Cardiac muscle cell (in vitro differentiated cells and primary cell): ENCODE data around the gene BAIAP2. TPM values are rescaled to one million over a fixed set of nuclear protein-coding genes. Genes with fewer than 3 reads are reported as not detected.

Experiments used
- DNase-seq, 2 donors: peaks; one replicate each; pipeline versions ENCODE4 v3.0.0 to v3.0.0-alpha.2; 2010 to 2017; ENCODE audit warnings: low read depth in 1 of 2, low spot score in 1 of 2
- H3K27ac ChIP-seq: fragments of 200-600 bp; sonication (generic); 2 replicates; pipeline ENCODE4 v1.5.1; 2016
- H3K27me3 ChIP-seq: fragments of 200-600 bp; sonication (generic); 2 replicates; pipeline ENCODE4 v1.6.0; 2016; ENCODE audit warnings: control low read depth
- H3K36me3 ChIP-seq: fragments of 200-600 bp; sonication (generic); 2 replicates; pipeline ENCODE4 v1.5.1; 2016; ENCODE audit warnings: control low read depth
- H3K4me1 ChIP-seq: fragments of 200-600 bp; sonication (generic); 2 replicates; pipeline ENCODE4 v1.8.1; 2017; ENCODE audit warnings: low read depth, mild to moderate bottlenecking, mixed run types
- H3K4me3 ChIP-seq: fragments of 200-600 bp; sonication (generic); 2 replicates; pipeline ENCODE4 v1.5.1; 2016; ENCODE audit warnings: mild to moderate bottlenecking
- H3K9me3 ChIP-seq: fragments of 200-600 bp; sonication (generic); 2 replicates; pipeline ENCODE4 v1.5.1; 2017; ENCODE audit warnings: low read depth, mild to moderate bottlenecking, control low read depth
- polyA plus RNA-seq: library from polyadenylated mRNA; unstranded; fragments of >200 nt; fragmentation: Nextera tagmentation; extraction: Ambion mirVana; gene quantifications from 2 replicates; pipeline ENCODE4 v1.2.1, GENCODE V29; 2016
- total RNA-seq: library from RNA; depleted of rRNA; stranded (reverse); fragments of >200 nt; gene quantifications from 2 replicates; pipeline ENCODE4 v1.2.3, GENCODE V29; 2016
- TF ChIP-seq, protein P1 (sequence below): IDR thresholded peaks from 2 replicates; pipeline ENCODE4 v1.5.1; 2012; ENCODE audit warnings: low read depth, mild to moderate bottlenecking, low read length

BAIAP2 gene
- total and polyA plus RNA-seq, 2 experiments from 2014 or later = 22.5 to 24.9 TPM

DNA sequence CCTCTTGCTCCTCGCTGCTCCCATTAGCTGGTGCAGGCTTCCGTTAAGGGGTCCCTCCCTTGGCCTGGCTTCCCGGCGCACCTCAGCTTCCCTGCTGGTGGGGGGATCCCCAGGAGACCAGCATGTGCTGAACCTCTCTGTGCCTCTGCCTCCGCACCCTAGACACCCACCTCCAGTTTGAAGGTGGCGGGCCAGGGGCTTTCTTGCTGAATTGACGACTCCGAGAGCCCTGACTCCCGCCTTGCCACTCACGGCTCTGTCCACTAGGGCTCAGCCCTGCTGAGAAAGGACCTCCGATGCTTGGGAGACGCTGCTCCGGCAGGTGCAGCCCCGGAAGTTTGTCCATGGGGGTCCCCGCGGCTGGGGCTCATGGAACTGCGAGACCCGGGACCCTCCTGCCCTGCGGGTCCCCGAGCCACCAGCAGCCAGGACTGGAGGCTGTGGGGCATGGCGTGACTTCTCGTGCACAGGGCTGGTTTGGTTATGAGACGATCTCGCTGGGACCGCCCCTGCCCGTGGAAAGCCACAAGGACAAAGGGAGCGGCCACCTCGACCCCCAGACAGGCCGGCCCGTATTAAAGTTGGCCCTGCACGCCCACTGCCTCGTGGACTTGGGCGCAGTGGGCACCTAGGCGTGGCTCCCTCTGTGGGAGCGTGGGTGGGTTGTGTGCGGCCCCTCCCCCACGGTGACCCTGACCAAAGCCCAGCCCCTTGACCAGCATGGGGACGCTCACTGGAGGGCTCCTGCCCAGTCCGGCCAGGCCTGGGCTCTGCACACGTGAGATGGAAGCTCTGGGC is 35.2 kb upstream of the BAIAP2 start:
- no peak overlapping the region for H3K27ac ChIP-seq
- DNase-seq = no peak
- no peaks in the 10 kb centered on the region for H3K4me1 ChIP-seq
- peaks cover 26% of the 10 kb centered on the region for H3K36me3 ChIP-seq
- no peak overlapping the region for H3K4me3 ChIP-seq
- H3K27me3 ChIP-seq = peaks cover 14% of the 10 kb centered on the region
- no peaks in the 10 kb centered on the region for H3K9me3 ChIP-seq
- TF ChIP-seq, protein P1, sequence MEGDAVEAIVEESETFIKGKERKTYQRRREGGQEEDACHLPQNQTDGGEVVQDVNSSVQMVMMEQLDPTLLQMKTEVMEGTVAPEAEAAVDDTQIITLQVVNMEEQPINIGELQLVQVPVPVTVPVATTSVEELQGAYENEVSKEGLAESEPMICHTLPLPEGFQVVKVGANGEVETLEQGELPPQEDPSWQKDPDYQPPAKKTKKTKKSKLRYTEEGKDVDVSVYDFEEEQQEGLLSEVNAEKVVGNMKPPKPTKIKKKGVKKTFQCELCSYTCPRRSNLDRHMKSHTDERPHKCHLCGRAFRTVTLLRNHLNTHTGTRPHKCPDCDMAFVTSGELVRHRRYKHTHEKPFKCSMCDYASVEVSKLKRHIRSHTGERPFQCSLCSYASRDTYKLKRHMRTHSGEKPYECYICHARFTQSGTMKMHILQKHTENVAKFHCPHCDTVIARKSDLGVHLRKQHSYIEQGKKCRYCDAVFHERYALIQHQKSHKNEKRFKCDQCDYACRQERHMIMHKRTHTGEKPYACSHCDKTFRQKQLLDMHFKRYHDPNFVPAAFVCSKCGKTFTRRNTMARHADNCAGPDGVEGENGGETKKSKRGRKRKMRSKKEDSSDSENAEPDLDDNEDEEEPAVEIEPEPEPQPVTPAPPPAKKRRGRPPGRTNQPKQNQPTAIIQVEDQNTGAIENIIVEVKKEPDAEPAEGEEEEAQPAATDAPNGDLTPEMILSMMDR = no peak

DNA sequence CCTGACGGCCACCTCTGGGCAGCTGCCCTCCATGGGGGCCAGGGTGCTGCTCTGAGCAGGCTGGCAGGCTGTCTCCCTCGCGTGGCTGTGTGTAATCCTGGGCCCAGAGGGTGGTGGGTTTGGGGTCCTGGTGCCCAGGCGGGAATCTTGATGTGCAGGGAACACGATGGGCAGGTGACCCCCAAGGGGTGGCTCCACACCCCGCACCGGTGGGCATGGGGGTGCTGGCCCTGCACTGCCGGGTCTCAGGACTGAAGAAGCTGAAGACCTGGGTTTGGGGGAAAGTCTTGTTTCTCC is 34.7 kb upstream of the BAIAP2 start:
- Histone ChIP-seq H3K36me3 (peaks cover 23% of the 10 kb centered on the region), H3K4me3 (no peak overlapping the region), H3K4me1 (no peaks in the 10 kb centered on the region), H3K9me3 (no peaks in the 10 kb centered on the region), H3K27ac (no peak overlapping the region), H3K27me3 (peaks cover 19% of the 10 kb centered on the region)
- TF ChIP-seq, protein P1 = no peak
- DNase-seq = no peak

DNA sequence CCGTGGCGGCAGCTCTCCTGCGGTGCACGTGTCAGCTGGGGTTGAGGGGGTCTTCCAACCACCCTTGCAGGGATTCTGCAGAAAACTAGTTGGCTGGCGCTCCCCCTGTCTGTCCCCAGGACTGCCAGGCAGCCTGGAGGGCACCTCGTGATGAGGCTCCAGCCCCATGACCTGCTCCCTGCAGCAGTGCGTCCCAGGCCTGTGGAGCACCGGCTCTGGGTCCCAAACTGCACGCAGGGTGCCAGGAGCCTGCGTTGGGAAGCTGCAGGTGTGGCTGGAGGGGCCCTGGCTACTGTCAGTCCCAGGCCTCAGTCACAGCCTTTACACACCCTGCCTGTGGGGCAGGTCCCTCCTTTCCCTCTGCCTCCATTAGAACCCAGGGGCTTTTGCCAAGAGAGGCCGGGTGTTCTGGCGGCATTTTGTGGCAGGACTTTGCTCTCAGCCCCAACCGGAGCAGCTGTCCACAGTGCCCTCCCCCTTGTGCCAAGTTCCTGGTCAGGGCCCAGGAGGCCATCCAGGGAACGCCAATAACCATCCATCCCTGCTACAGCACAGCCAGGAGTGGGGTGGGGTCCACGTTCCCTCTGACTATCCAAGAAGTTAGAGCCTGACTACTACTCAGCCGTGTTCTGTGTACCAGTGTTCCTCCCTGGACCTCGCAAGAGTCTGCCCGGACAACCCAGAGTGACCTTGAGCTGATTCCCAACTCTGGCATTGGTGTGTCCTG is 34.2 kb upstream of the BAIAP2 start:
- TF ChIP-seq, protein P1 = no peak
- DNase-seq = no peak

DNA sequence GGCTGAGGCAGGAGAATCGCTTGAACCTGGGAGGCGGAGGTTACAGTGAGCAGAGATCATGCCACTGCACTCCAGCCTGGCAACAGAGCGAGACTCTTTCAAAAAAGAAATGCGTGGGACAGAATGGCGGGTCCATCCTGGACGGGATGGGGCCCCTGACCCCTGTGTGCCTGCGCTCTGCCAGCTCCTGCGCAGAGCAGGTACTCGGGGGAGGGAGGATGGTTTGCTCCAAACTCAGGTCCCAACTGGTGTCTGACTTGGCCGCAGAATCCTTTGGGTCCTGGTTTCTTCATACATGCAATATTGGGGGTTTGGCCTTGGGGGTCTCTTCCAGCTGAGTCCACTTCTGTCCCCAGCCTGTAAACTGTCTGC is 33.0 kb upstream of the BAIAP2 start:
- peaks cover 13% of the 10 kb centered on the region for H3K36me3 ChIP-seq
- H3K9me3 ChIP-seq = no peaks in the 10 kb centered on the region
- peaks cover 31% of the 10 kb centered on the region for H3K27me3 ChIP-seq
- H3K27ac ChIP-seq = no peak overlapping the region
- H3K4me1 ChIP-seq = no peaks in the 10 kb centered on the region
- H3K4me3 ChIP-seq = no peak overlapping the region
- TF ChIP-seq, protein P1 = no peak
- no peak for DNase-seq

More for the DNA sequence above, 34.2 kb upstream of the BAIAP2 start:
- H3K9me3 ChIP-seq = no peaks in the 10 kb centered on the region
- no peaks in the 10 kb centered on the region for H3K4me1 ChIP-seq
- no peak overlapping the region for H3K27ac ChIP-seq
- peaks cover 20% of the 10 kb centered on the region for H3K27me3 ChIP-seq
- no peak overlapping the region for H3K4me3 ChIP-seq
- H3K36me3 ChIP-seq = peaks cover 19% of the 10 kb centered on the region

DNA sequence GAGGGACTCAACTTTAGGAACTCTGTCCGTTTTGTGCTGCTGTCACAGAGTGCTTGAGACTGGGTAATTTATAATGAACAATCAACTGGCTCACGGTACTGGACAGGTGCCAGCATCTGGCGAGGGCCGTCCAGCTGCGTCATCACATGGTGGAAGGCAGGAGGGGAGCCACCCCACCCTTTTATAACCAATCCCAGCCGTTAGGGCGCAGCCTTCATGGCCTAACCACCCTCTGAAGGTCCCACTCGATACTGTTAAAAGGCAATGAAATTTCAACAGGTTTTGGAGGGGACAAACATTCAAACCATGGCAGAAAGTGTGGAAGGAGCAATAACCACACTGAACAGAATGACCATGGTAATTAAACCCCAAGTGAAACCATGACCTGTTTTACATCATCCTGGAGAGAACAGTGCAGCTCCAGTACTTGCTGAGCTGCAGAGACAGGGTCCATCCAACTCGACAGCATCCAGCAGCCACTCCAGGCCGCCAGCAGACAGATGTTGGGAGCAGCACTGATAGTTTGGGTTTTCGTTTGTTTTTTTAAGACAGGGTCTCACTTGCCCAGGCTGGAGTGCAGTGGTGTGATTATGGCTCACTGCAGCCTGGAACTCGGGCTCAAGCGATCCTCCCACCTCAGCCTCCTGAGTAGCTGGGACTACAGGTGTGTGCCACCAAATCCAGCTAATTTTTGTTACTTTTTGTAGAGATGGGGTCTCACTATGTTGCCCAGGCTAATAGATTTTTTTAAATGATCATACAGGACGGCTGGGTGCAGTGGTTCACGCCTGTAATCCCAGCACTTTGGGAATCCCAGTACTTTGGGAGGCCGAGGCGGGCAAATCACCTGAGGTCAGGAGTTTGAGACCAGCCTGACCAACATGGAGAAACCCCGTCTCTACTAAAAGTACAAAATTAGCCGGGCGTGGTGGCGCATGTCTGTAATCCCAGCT is 32.3 kb upstream of the BAIAP2 start:
- DNase-seq = peak in 1 of 2 donors; percentile 66
- H3K27me3 ChIP-seq = peaks cover 31% of the 10 kb centered on the region
- TF ChIP-seq, protein P1 = no peak

More for the DNA sequence above, 32.3 kb upstream of the BAIAP2 start:
- H3K36me3 ChIP-seq = peaks cover 7% of the 10 kb centered on the region
- H3K4me1 ChIP-seq = no peaks in the 10 kb centered on the region
- no peak overlapping the region for H3K4me3 ChIP-seq
- no peaks in the 10 kb centered on the region for H3K9me3 ChIP-seq
- H3K27ac ChIP-seq = no peak overlapping the region
